ENCODE results near the gene DBF4.

DNA sequence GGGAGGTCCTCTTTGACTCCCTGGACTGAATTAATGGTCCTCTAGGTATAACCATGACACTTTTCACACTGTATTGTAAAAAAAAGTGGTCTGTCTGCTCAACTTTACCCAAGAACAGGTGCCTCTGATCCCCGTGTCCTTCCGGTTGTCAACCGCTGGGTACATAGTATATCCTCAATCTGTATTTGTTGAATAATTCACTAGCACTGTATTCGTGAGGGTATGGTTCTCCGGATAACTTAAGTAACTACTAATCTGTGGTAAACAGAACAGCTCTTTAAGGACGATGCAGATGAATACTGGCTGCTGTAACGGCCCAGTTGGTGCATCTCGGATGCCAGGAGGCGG is 57.3 kb downstream of the DBF4 start:
- TF ChIP-seq, protein P1, sequence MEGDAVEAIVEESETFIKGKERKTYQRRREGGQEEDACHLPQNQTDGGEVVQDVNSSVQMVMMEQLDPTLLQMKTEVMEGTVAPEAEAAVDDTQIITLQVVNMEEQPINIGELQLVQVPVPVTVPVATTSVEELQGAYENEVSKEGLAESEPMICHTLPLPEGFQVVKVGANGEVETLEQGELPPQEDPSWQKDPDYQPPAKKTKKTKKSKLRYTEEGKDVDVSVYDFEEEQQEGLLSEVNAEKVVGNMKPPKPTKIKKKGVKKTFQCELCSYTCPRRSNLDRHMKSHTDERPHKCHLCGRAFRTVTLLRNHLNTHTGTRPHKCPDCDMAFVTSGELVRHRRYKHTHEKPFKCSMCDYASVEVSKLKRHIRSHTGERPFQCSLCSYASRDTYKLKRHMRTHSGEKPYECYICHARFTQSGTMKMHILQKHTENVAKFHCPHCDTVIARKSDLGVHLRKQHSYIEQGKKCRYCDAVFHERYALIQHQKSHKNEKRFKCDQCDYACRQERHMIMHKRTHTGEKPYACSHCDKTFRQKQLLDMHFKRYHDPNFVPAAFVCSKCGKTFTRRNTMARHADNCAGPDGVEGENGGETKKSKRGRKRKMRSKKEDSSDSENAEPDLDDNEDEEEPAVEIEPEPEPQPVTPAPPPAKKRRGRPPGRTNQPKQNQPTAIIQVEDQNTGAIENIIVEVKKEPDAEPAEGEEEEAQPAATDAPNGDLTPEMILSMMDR (IDR thresholded peaks at IDR 0.05) = no peak
- no peak for TF ChIP-seq EP300 (IDR thresholded peaks at IDR 0.05)
